Cardiac muscle cell (in vitro differentiated cells and primary cell): ENCODE measurements around the gene COL4A2. TPM values are rescaled to one million over a fixed set of nuclear protein-coding genes. Genes with fewer than 3 reads are reported as not detected.

Experiments used
- DNase-seq, 2 donors: peaks; one replicate each; pipeline versions ENCODE4 v3.0.0 to v3.0.0-alpha.2; 2010 to 2017; ENCODE audit warnings: low read depth in 1 of 2, low spot score in 1 of 2
- H3K27ac ChIP-seq: fragments of 200-600 bp; sonication (generic); 2 replicates; pipeline ENCODE4 v1.5.1; 2016
- H3K27me3 ChIP-seq: fragments of 200-600 bp; sonication (generic); 2 replicates; pipeline ENCODE4 v1.6.0; 2016; ENCODE audit warnings: control low read depth
- H3K36me3 ChIP-seq: fragments of 200-600 bp; sonication (generic); 2 replicates; pipeline ENCODE4 v1.5.1; 2016; ENCODE audit warnings: control low read depth
- H3K4me1 ChIP-seq: fragments of 200-600 bp; sonication (generic); 2 replicates; pipeline ENCODE4 v1.8.1; 2017; ENCODE audit warnings: low read depth, mild to moderate bottlenecking, mixed run types
- H3K4me3 ChIP-seq: fragments of 200-600 bp; sonication (generic); 2 replicates; pipeline ENCODE4 v1.5.1; 2016; ENCODE audit warnings: mild to moderate bottlenecking
- H3K9me3 ChIP-seq: fragments of 200-600 bp; sonication (generic); 2 replicates; pipeline ENCODE4 v1.5.1; 2017; ENCODE audit warnings: low read depth, mild to moderate bottlenecking, control low read depth
- polyA plus RNA-seq: library from polyadenylated mRNA; unstranded; fragments of >200 nt; fragmentation: Nextera tagmentation; extraction: Ambion mirVana; gene quantifications from 2 replicates; pipeline ENCODE4 v1.2.1, GENCODE V29; 2016
- total RNA-seq: library from RNA; depleted of rRNA; stranded (reverse); fragments of >200 nt; gene quantifications from 2 replicates; pipeline ENCODE4 v1.2.3, GENCODE V29; 2016
- TF ChIP-seq, protein P1 (sequence below): IDR thresholded peaks from 2 replicates; pipeline ENCODE4 v1.5.1; 2012; ENCODE audit warnings: low read depth, mild to moderate bottlenecking, low read length

Gene COL4A2
- total and polyA plus RNA-seq, 2 experiments from 2014 or later: 184 to 516 TPM

DNA sequence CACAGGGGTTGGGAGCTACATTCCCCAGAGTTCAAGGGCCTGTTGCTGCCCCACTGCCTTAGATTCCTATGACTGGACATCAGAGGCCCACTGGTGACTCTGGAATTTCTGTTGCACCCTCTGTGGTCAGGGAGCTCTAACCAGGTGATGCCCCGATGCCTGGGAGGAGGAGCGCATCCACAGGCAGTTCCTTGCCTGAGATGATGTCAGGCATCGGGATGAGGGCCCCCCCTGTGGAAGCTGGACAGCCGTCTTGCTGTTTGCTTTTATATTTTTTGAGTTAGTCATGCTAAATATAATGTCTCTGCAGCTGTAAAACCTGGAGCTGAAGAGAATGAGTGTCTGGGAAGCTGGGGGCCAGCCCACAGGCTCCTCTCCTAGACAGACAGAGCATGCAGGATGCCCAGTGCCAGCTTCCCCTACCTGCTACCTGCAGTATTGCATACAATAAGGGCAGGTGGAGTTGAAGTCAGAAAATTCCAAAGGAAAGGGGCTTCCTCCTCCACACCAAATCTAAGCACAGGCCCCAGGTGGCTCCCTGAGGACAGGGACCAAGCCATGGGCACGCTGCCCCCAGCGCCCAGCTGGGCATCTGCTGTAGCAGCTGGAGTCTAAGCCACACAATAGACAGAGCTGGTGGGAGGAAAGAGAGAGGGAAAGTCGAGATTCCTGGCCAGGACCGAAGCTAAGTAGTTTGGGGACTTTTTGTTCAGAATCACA lies 16.2 kb downstream of the COL4A2 start:
- TF ChIP-seq, protein P1, sequence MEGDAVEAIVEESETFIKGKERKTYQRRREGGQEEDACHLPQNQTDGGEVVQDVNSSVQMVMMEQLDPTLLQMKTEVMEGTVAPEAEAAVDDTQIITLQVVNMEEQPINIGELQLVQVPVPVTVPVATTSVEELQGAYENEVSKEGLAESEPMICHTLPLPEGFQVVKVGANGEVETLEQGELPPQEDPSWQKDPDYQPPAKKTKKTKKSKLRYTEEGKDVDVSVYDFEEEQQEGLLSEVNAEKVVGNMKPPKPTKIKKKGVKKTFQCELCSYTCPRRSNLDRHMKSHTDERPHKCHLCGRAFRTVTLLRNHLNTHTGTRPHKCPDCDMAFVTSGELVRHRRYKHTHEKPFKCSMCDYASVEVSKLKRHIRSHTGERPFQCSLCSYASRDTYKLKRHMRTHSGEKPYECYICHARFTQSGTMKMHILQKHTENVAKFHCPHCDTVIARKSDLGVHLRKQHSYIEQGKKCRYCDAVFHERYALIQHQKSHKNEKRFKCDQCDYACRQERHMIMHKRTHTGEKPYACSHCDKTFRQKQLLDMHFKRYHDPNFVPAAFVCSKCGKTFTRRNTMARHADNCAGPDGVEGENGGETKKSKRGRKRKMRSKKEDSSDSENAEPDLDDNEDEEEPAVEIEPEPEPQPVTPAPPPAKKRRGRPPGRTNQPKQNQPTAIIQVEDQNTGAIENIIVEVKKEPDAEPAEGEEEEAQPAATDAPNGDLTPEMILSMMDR: no peak
- Histone ChIP-seq H3K4me3 (no peak overlapping the region), H3K4me1 (peaks cover 29% of the 10 kb centered on the region), H3K27ac (no peak overlapping the region), H3K36me3 (no peaks in the 10 kb centered on the region), H3K27me3 (no peaks in the 10 kb centered on the region), H3K9me3 (no peaks in the 10 kb centered on the region)
- DNase-seq: no peak

DNA sequence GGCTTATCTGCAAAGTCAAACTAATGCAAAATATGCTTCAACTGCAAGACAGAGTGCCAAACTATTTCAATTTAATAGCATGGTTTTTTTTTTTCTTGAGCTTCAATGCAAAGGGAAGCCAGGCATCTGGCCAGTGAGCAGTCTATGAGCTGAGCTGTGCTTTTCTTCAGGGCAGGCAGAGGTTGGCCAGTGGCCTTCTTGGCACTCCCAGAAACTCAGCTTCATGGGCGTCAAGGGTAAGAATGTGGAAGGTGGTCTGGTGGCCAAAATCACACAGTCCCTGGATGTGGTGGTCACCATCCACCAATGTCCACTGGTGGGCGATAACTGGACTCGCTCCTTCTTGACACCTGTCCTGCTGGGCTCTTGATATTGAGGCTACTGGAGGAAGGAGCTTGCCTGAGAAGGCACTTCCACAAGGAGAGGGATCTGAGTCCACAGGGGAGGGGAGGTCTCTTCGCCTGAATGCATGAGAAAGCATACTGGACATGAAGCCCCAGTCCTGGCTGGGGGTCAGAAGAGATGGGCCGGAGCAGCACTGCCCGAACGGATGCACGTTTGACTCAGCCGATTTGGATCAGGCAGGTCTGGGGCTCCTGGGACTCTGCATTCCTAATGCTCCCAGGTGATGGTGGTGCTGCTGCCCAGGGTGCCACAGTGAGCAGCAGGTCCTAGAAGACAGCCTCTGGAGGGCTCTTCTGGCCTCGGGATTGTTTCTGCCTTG lies 17.1 kb downstream of the COL4A2 start:
- Histone ChIP-seq H3K27me3 (no peaks in the 10 kb centered on the region), H3K36me3 (no peaks in the 10 kb centered on the region), H3K9me3 (no peaks in the 10 kb centered on the region), H3K4me3 (no peak overlapping the region), H3K4me1 (peaks cover 29% of the 10 kb centered on the region), H3K27ac (peak overlapping the region; percentile 11)
- DNase-seq: no peak
- TF ChIP-seq, protein P1: no peak

DNA sequence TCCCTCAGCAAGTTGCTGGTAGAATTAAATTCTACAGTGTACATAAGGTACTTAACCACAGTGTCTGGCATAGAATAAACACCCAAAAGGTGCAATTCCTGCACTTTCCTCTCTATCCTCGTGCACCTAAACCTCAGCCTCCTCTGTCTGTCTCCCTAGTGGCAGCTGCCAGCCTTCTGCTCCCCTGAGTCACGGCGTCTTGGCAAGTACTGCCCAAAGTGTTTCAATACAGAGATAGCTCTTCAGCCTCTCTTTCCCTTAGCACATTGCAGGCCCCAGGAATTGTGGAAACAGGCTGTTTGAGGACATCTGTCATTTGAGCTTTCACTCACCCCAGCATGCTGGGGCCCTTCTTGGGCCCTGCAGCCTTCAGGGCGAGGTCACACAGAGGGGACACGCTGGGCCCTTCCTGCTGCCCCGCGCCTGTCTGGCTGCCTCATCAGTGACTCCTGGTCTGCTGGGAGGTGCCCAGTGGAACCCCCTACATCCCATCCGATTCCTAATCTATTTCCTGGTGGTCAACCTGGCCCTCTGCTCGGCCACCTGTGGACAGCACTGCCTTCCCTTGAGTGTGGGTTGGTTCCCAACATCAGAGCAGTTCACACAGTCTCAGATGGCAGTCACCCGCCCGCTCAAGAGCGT lies 19.3 kb downstream of the COL4A2 start:
- Histone ChIP-seq H3K4me3 (no peak overlapping the region), H3K4me1 (peaks cover 29% of the 10 kb centered on the region), H3K27ac (peak overlapping the region; percentile 49), H3K36me3 (no peaks in the 10 kb centered on the region), H3K27me3 (no peaks in the 10 kb centered on the region), H3K9me3 (no peaks in the 10 kb centered on the region)
- TF ChIP-seq, protein P1: no peak
- no peak for DNase-seq

GRCh38 chr13:110327051-110327721 lies 20.1 kb downstream of the COL4A2 start:
- Histone ChIP-seq H3K27me3 (no peaks in the 10 kb centered on the region), H3K4me3 (no peak overlapping the region)

DNA sequence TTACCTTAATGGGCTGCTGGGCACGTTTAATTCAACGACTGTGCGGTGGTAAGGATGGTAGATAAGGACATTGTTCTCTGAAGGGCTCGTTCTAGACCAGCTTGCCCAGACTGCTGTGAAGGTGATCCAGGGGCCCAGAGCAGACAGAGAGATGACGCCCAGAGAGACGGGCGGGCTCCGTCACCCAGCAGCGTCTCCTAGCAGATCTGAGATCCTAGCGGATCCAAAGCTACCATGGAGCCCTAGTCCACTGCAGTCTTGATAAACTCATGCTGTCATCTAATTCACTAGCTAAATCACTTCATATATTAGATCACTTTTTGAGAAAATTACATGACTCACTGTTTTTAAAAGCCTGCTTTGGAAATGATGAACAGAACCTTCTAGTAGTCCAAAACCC lies 21.5 kb downstream of the COL4A2 start:
- TF ChIP-seq, protein P1: no peak
- Histone ChIP-seq H3K36me3 (no peaks in the 10 kb centered on the region), H3K9me3 (no peaks in the 10 kb centered on the region), H3K4me1 (peaks cover 29% of the 10 kb centered on the region), H3K27me3 (no peaks in the 10 kb centered on the region), H3K4me3 (no peak overlapping the region), H3K27ac (no peak overlapping the region)
- DNase-seq: no peak

More at GRCh38 chr13:110327051-110327721, 20.1 kb downstream of the COL4A2 start:
- DNase-seq: no peak
- peaks cover 29% of the 10 kb centered on the region for H3K4me1 ChIP-seq
- H3K9me3 ChIP-seq: no peaks in the 10 kb centered on the region
- H3K36me3 ChIP-seq: no peaks in the 10 kb centered on the region
- peak overlapping the region; percentile 49 for H3K27ac ChIP-seq
- TF ChIP-seq, protein P1: no peak
